Transverse colon (tissue), 4 donors: ENCODE measurements around the gene FIG4. TPM values are rescaled to one million over a fixed set of nuclear protein-coding genes. Genes with fewer than 3 reads are reported as not detected.
"Not testable (repeated sequence)": the region's sequence is repeated elsewhere in the genome, so short reads cannot be mapped to it uniquely, and the experiment has no call there.

ENCODE experiments used
- DNase-seq: peaks from one replicate; pipeline ENCODE4 v3.0.0-alpha.2; 2019
- H3K27ac ChIP-seq, 4 donors: fragments of 200-600 bp; sonication (generic); 2 replicates each; pipeline ENCODE4 v1.5.1; 2016 to 2018; ENCODE audit warnings: inconsistent platforms in 4 of 4
- H3K27me3 ChIP-seq: fragments of 200-600 bp; sonication (generic); 2 replicates; pipeline ENCODE4 v1.5.1; 2017; ENCODE audit warnings: inconsistent platforms
- H3K36me3 ChIP-seq, 4 donors: fragments of 200-600 bp; sonication (generic); 2 replicates each; pipeline ENCODE4 v1.5.1; 2017 to 2019; ENCODE audit warnings: inconsistent platforms in 4 of 4
- H3K4me1 ChIP-seq, 4 donors: fragments of 200-600 bp; sonication (generic); 2 replicates each; pipeline ENCODE4 v1.5.1; 2017 to 2020; ENCODE audit warnings: inconsistent platforms in 4 of 4
- H3K4me3 ChIP-seq, 4 donors: fragments of 200-600 bp; sonication (generic); 1 replicate in 1 of 4; 2 replicates in 3 of 4; pipeline versions ENCODE4 v1.5.1 to v1.6.1; 2017 to 2019; ENCODE audit warnings: inconsistent platforms in 4 of 4
- H3K9me3 ChIP-seq, 2 donors: fragments of 200-600 bp; sonication (generic); 2 replicates each; pipeline ENCODE4 v1.5.1; 2017 to 2019; ENCODE audit warnings: inconsistent platforms in 2 of 2
- CTCF ChIP-seq, 5 experiments: fragments of 200-600 bp in 3 of 5; fragments of 450-650 bp in 2 of 5; sonication (generic) in 3 of 5; IDR thresholded peaks; 1 replicate in 2 of 5; 2 replicates in 3 of 5; pipeline ENCODE4 v1.5.1; 2016 to 2017; ENCODE audit warnings: antibody characterized with exemption in 5 of 5, inconsistent platforms in 3 of 5, mild to moderate bottlenecking in 2 of 5, moderate library complexity in 1 of 5
- EP300 ChIP-seq: sonication (generic); formaldehyde crosslinking; IDR thresholded peaks from one replicate; pipeline ENCODE4 v1.6.1; 2017; ENCODE audit warnings: antibody characterized with exemption, low read depth
- POLR2A ChIP-seq: fragments of 450-650 bp; IDR thresholded peaks from one replicate; pipeline ENCODE4 v1.6.1; 2016; ENCODE audit warnings: antibody characterized with exemption, mild to moderate bottlenecking, moderate library complexity
- POLR2AphosphoS5 ChIP-seq, 3 donors: sonication (generic); formaldehyde crosslinking; IDR thresholded peaks; one replicate each; pipeline ENCODE4 v1.6.1; 2016; ENCODE audit warnings: antibody characterized with exemption in 3 of 3
- WGBS, 2 donors: methylation state at CpG; one replicate each; pipeline ENCODE4 v1.1.5; 2018; ENCODE audit warnings: low coverage in 1 of 2; 5-methylcytosine and 5-hydroxymethylcytosine counted together
- in situ Hi-C, 4 donors: fragments of 200-750 bp; cut with MboI; loops; one replicate each; pipeline versions ENCODE4 v1.15.0 to v1.15.1; 2017; ENCODE audit warnings: low sequenced_read_pairs in 3 of 4, low pct_ligation_motif_present in 1 of 4, low pct_unique_long_range_greater_than_20kb in 1 of 4
- intact Hi-C: fragments of 100-400 bp; cut with DNase I; formaldehyde crosslinking; loops from one replicate; pipeline ENCODE4 v1.15.1; 2023; ENCODE audit warnings: low total_unique reads
- total RNA-seq, 4 donors: library from RNA; depleted of rRNA; stranded (reverse); fragments of >200 nt; gene quantifications; one replicate each; pipeline ENCODE4 v1.1.0, GENCODE V29; 2016

Gene FIG4
- total RNA-seq, 4 donors from 2014 or later, result 3.7 to 21.6 (median 15.2) TPM

- no peak for TF ChIP-seq POLR2AphosphoS5 (IDR thresholded peaks at IDR 0.05)
- TF ChIP-seq EP300, result no peak
- TF ChIP-seq CTCF (IDR thresholded peaks at IDR 0.05), result no peak
- no peak for TF ChIP-seq POLR2A
- no peak overlapping the region for H3K27ac ChIP-seq
- H3K27me3 ChIP-seq, result no peaks in the 10 kb centered on the region
- in situ Hi-C loops (loop anchor here (10.0 to 25.0 kb wide), 4 partner anchors 332 to 692 kb away; no protein-coding TSS in a partner anchor), intact Hi-C loops (loop anchor here (5.0 kb wide), 1 partner anchor 615 kb away; no protein-coding TSS in a partner anchor)
- H3K9me3 ChIP-seq, result no peaks in the 10 kb centered on the region
- WGBS, 2 donors, result 53 to 65% methylated on average over 3 to 4 of the region's 4 CpGs
- no peaks in the 10 kb centered on the region for H3K36me3 ChIP-seq
- no peak overlapping the region for H3K4me3 ChIP-seq
- no peak for DNase-seq
- H3K4me1 ChIP-seq, result peaks cover 0 to 3% (median 0%) of the 10 kb centered on the region in 4 donors
These were observed 11.7 kb downstream of the FIG4 start for GRCh38 chr6:109702791-109703190.

- in situ Hi-C loops, result loop anchor here (5.0 to 25.0 kb wide), 5 partner anchors 327 to 690 kb away; no protein-coding TSS in a partner anchor
- TF ChIP-seq CTCF (IDR thresholded peaks at IDR 0.05) (peak; percentile 90 to 98 (median 93)), POLR2A (no peak), POLR2AphosphoS5 (IDR thresholded peaks at IDR 0.05) (no peak), EP300 (no peak)
- Histone ChIP-seq H3K9me3 (peaks cover 0 to 3% of the 10 kb centered on the region in 2 donors), H3K4me3 (no peak overlapping the region), H3K36me3 (no peaks in the 10 kb centered on the region), H3K4me1 (peaks cover 0 to 3% (median 0%) of the 10 kb centered on the region in 4 donors), H3K27me3 (no peaks in the 10 kb centered on the region), H3K27ac (no peak overlapping the region)
- intact Hi-C loops, result loop anchor here (5.0 kb wide), 1 partner anchor 332 kb away; no protein-coding TSS in a partner anchor
- WGBS, 2 donors, result 17% methylated on average over 6 to 7 of the region's 7 CpGs
- peak; percentile 84 for DNase-seq
These were observed 14.2 kb downstream of the FIG4 start for GRCh38 chr6:109705258-109705657.

- in situ Hi-C loops (loop anchor here (5.0 to 25.0 kb wide), 5 partner anchors 326 to 688 kb away; no protein-coding TSS in a partner anchor), intact Hi-C loops (loop anchor here (5.0 kb wide), 1 partner anchor 331 kb away; no protein-coding TSS in a partner anchor)
- WGBS, 2 donors, result 48 to 89% methylated on average over 5 to 6 of the region's 6 CpGs
- H3K36me3 ChIP-seq, result no peaks in the 10 kb centered on the region
- DNase-seq, result no peak
- no peak overlapping the region for H3K27ac ChIP-seq
- no peak overlapping the region for H3K4me3 ChIP-seq
- TF ChIP-seq POLR2A (no peak), EP300 (no peak), POLR2AphosphoS5 (IDR thresholded peaks at IDR 0.05) (no peak), CTCF (IDR thresholded peaks at IDR 0.05) (no peak)
- H3K4me1 ChIP-seq, result peaks cover 0 to 3% (median 0%) of the 10 kb centered on the region in 4 donors
- no peaks in the 10 kb centered on the region for H3K27me3 ChIP-seq
- H3K9me3 ChIP-seq, result peaks cover 0 to 3% of the 10 kb centered on the region in 2 donors
These were observed 15.4 kb downstream of the FIG4 start for GRCh38 chr6:109706513-109706912.

- H3K9me3 ChIP-seq, H3K36me3 ChIP-seq, H3K27me3 ChIP-seq, H3K4me3 ChIP-seq, DNase-seq, H3K27ac ChIP-seq, H3K4me1 ChIP-seq: not testable (repeated sequence)
- in situ Hi-C loops, result loop anchor here (5.0 to 25.0 kb wide), 5 partner anchors 324 to 687 kb away; no protein-coding TSS in a partner anchor
- WGBS, 2 donors, result 94% methylated on average over 2 of the region's 2 CpGs
- intact Hi-C loops, result loop anchor here (5.0 kb wide), 1 partner anchor 329 kb away; no protein-coding TSS in a partner anchor
These were observed 17.0 kb downstream of the FIG4 start for GRCh38 chr6:109708099-109708498.
